ENCODE results near the gene MED17. TPM values are rescaled to one million over a fixed set of nuclear protein-coding genes. Genes with fewer than 3 reads are reported as not detected.

MED17 gene
- total RNA-seq, 1 donor from 2014 or later: 55.2 TPM

DNA sequence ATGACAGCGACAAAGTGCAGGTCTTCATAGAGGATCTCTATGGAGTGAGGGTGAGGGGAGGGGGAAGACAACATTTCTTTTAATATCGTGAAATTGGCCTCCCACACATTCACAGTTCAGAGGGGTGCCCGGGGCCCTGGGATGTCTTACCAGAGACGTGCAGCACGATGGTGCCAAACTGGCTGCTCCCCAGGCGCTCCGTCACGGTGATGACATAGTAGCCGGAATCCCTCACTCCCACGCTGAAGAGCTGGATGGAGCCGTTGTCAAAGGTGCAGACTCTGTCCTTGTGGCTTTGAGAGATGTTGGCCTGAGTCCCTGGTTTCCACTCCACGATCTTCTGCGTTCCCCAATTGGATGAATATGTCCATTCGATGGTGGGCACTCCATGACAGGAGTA is 36.8 kb downstream of the MED17 start:
- ATAC-seq (ENCODE audit: low read depth) (no peak), DNase-seq (no peak)
- ChIA-PET POLR2A (no interaction called here), CTCF (no interaction called here)
- intact Hi-C loops (cut with micrococcal nuclease): no loop called here
- Mint-ChIP-seq H3K4me1 (no peaks in the 10 kb centered on the region), H3K27ac (no peak overlapping the region), H3K9me3 (no peaks in the 10 kb centered on the region), H3K4me3 (no peak overlapping the region), H3K36me3 (ENCODE audit: low read depth) (peaks cover 9% of the 10 kb centered on the region), H3K27me3 (no peaks in the 10 kb centered on the region)
- TF ChIP-seq, protein P1, sequence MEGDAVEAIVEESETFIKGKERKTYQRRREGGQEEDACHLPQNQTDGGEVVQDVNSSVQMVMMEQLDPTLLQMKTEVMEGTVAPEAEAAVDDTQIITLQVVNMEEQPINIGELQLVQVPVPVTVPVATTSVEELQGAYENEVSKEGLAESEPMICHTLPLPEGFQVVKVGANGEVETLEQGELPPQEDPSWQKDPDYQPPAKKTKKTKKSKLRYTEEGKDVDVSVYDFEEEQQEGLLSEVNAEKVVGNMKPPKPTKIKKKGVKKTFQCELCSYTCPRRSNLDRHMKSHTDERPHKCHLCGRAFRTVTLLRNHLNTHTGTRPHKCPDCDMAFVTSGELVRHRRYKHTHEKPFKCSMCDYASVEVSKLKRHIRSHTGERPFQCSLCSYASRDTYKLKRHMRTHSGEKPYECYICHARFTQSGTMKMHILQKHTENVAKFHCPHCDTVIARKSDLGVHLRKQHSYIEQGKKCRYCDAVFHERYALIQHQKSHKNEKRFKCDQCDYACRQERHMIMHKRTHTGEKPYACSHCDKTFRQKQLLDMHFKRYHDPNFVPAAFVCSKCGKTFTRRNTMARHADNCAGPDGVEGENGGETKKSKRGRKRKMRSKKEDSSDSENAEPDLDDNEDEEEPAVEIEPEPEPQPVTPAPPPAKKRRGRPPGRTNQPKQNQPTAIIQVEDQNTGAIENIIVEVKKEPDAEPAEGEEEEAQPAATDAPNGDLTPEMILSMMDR (IDR thresholded peaks at IDR 0.05): no peak

DNA sequence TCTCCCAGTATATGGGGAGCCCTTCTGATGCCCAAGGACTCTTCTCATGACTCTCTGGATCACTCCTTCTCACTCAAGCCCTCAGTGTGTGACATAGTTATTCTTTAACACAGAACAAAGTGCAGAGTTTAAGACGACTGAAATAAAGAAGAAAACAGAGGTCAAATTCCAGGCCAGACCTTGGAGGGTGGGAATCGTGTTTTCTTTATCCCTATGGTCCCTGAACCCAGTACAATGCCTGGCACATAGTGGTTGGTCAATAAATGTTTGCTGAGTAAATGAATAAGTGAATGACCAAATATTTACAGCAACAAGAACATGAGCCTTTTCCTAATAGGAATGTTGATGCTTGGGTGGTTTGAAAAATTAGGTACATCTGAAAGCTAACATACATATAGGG is 37.5 kb downstream of the MED17 start:
- Mint-ChIP-seq H3K27ac (no peak overlapping the region), H3K27me3 (no peaks in the 10 kb centered on the region), H3K36me3 (ENCODE audit: low read depth) (peaks cover 6% of the 10 kb centered on the region), H3K9me3 (no peaks in the 10 kb centered on the region), H3K4me3 (no peak overlapping the region), H3K4me1 (no peaks in the 10 kb centered on the region)
- ATAC-seq (ENCODE audit: low read depth) (no peak), DNase-seq (no peak)
- CTCF ChIA-PET: no interaction called here
- POLR2A ChIA-PET: no interaction called here
- TF ChIP-seq, protein P1 (IDR thresholded peaks at IDR 0.05): no peak
- intact Hi-C loops (cut with micrococcal nuclease): no loop called here

DNA sequence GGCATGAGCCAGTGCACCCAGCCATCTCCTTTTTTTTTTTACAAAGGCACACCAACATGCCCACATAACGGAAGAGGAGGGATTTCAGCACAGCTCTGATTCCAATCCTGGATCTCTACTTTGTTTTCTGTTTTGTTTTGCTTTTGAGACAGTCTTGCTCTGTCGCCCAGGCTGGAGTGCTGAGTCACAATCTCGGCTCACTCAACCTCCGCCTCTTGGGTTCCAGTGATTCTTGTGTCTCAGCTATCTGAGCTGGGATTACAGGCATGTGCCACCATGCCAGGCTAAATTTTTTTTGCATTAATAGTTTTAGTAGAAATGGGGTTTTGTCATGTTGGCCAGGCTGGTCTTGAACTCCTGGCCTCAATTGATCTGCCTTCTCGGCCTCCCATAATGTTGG is 38.3 kb downstream of the MED17 start:
- CTCF ChIA-PET: no interaction called here
- no peaks in the 10 kb centered on the region for H3K9me3 Mint-ChIP-seq
- peaks cover 6% of the 10 kb centered on the region for H3K36me3 Mint-ChIP-seq (ENCODE audit: low read depth)
- TF ChIP-seq, protein P1 (IDR thresholded peaks at IDR 0.05): no peak
- H3K27ac Mint-ChIP-seq: no peak overlapping the region
- intact Hi-C loops (cut with micrococcal nuclease): no loop called here
- POLR2A ChIA-PET: no interaction called here
- no peak overlapping the region for H3K4me3 Mint-ChIP-seq
- DNase-seq (no peak), ATAC-seq (ENCODE audit: low read depth) (no peak)
- no peaks in the 10 kb centered on the region for H3K4me1 Mint-ChIP-seq
- no peaks in the 10 kb centered on the region for H3K27me3 Mint-ChIP-seq

DNA sequence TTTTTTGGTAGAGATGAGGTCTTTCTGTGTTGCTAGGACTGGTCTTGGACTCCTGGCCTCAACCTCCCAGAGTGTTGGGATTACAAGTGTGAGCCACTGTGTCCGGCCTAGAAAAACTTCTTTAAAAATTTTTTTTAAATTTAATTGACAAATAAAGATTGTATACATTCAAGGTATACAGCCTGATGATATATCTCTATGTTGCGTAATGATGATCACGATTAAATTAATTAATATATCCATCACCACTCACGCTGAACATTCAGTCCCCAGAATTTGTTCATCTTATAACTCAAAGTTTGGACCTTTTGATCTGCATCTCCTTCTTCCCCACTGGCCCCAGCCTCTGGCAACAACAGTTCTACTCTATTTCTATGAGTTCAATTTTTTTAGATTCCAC is 39.1 kb downstream of the MED17 start:
- no peak overlapping the region for H3K27ac Mint-ChIP-seq
- H3K9me3 Mint-ChIP-seq: no peaks in the 10 kb centered on the region
- ATAC-seq (ENCODE audit: low read depth) (no peak), DNase-seq (no peak)
- intact Hi-C loops (cut with micrococcal nuclease): no loop called here
- POLR2A ChIA-PET: interaction anchor here (0.6 kb wide), 1 partner anchor 21 kb away, joined by 3 read pairs; no protein-coding TSS in a partner anchor
- CTCF ChIA-PET: no interaction called here
- no peaks in the 10 kb centered on the region for H3K4me1 Mint-ChIP-seq
- H3K36me3 Mint-ChIP-seq (ENCODE audit: low read depth): no peaks in the 10 kb centered on the region
- TF ChIP-seq, protein P1 (IDR thresholded peaks at IDR 0.05): no peak
- H3K27me3 Mint-ChIP-seq: no peaks in the 10 kb centered on the region
- no peak overlapping the region for H3K4me3 Mint-ChIP-seq

DNA sequence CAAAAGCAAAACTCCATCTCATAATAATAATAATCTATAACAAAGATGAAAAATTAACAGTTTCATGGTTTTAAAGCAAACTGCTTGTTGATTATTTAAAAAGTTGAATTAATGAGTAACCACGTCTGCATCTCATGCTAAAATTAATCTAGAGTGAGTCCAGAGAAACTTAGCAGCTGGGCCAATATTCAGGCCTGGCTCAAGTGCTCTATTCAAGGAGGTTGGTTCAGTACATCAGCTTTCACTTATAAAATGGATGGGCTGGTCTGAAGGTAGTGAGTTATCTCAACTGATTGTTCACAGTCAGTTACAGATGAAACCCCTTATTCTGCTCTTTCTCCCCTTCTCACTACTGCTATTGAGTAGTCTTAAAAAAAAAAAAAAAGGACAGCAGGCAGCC is 43.3 kb downstream of the MED17 start:
- Mint-ChIP-seq H3K4me1 (no peaks in the 10 kb centered on the region), H3K27me3 (peaks cover 3% of the 10 kb centered on the region), H3K27ac (no peak overlapping the region), H3K9me3 (no peaks in the 10 kb centered on the region), H3K36me3 (ENCODE audit: low read depth) (no peaks in the 10 kb centered on the region), H3K4me3 (no peak overlapping the region)
- CTCF ChIA-PET: no interaction called here
- POLR2A ChIA-PET: no interaction called here
- DNase-seq: no peak
- no peak for ATAC-seq (ENCODE audit: low read depth)
- TF ChIP-seq, protein P1 (IDR thresholded peaks at IDR 0.05): no peak
- intact Hi-C loops (cut with micrococcal nuclease): no loop called here

All from activated B cell treated with CpG ODN at 0.5 μM for 24 hours (primary cell).